Keratinocyte (primary cell): ENCODE measurements around the gene INPP4B.

Experiments used
- EZH2 ChIP-seq: IDR thresholded peaks from one replicate; pipeline ENCODE4 v1.6.1; 2012; ENCODE audit warnings: inconsistent platforms, mild to moderate bottlenecking, low read length, moderate library complexity
- TF ChIP-seq, protein P1 (sequence below), 3 experiments: IDR thresholded peaks in 1 of 3; conservative IDR thresholded peaks in 1 of 3; optimal IDR thresholded peaks in 1 of 3; 2 replicates in 2 of 3; 3 replicates in 1 of 3; pipeline versions ENCODE3 to v1.5.1; 2011; ENCODE audit warnings: low read length in 3 of 3, mild to moderate bottlenecking in 3 of 3, moderate library complexity in 2 of 3, control low read depth in 1 of 3, inconsistent platforms in 1 of 3; ENCODE audit not compliant: insufficient read depth in 2 of 3; ENCODE audit errors: extremely low read depth in 1 of 3

DNA sequence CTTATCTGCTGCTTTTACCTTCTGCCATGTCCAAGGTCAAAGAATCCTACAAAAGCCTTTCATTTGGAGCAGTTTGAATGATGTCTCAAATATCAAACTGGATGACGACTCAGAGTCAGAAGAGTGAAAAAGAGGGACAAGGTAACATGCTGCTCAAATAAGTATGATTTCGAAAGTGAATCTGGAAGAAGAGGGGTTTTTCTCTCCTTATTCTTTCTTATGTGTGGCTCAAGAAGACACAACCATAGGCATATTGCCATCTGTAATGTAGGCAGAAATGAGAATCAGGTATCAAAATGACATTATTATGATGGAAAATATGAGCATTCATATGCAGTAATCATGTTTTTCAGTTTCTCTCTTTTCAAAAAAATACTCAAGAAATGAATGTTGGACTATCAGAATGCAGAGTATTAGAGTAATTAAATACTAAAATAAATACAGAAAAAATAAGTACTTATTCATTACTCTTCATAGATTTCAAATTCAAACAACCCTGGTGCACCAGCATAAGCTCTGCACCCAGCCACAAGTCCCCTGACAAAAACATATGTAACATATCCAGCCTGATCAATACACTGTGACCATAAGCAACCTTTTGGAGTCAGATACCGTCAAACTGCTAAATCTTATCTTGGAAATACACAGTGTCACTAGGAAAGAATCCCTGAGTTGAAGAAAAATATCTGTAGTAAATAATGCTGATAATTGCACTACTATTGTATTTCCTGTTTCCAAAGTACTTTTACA lies 468.6 kb downstream of the INPP4B start:
- TF ChIP-seq, protein P1, sequence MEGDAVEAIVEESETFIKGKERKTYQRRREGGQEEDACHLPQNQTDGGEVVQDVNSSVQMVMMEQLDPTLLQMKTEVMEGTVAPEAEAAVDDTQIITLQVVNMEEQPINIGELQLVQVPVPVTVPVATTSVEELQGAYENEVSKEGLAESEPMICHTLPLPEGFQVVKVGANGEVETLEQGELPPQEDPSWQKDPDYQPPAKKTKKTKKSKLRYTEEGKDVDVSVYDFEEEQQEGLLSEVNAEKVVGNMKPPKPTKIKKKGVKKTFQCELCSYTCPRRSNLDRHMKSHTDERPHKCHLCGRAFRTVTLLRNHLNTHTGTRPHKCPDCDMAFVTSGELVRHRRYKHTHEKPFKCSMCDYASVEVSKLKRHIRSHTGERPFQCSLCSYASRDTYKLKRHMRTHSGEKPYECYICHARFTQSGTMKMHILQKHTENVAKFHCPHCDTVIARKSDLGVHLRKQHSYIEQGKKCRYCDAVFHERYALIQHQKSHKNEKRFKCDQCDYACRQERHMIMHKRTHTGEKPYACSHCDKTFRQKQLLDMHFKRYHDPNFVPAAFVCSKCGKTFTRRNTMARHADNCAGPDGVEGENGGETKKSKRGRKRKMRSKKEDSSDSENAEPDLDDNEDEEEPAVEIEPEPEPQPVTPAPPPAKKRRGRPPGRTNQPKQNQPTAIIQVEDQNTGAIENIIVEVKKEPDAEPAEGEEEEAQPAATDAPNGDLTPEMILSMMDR (optimal IDR thresholded peaks at IDR 0.05 in 1 of 3, IDR thresholded peaks at IDR 0.05 in 1 of 3, conservative IDR thresholded peaks at IDR 0.05 in 1 of 3; ENCODE audit: extremely low read depth in 1 of 3, insufficient read depth in 2 of 3, low read length in 3 of 3): no peak
- TF ChIP-seq EZH2: no peak
